HG03108 (cell line): ENCODE measurements around the gene F2R.
"Not testable (repeated sequence)": the region's sequence is repeated elsewhere in the genome, so short reads cannot be mapped to it uniquely, and the experiment has no call there.

Experiments used
- ATAC-seq: cut with Tn5 transposase; IDR thresholded peaks from one replicate; pipeline ENCODE4 v1.9.1; 2021; ENCODE audit warnings: moderate library complexity; ENCODE audit not compliant: unreplicated experiment

The F2R gene

DNA sequence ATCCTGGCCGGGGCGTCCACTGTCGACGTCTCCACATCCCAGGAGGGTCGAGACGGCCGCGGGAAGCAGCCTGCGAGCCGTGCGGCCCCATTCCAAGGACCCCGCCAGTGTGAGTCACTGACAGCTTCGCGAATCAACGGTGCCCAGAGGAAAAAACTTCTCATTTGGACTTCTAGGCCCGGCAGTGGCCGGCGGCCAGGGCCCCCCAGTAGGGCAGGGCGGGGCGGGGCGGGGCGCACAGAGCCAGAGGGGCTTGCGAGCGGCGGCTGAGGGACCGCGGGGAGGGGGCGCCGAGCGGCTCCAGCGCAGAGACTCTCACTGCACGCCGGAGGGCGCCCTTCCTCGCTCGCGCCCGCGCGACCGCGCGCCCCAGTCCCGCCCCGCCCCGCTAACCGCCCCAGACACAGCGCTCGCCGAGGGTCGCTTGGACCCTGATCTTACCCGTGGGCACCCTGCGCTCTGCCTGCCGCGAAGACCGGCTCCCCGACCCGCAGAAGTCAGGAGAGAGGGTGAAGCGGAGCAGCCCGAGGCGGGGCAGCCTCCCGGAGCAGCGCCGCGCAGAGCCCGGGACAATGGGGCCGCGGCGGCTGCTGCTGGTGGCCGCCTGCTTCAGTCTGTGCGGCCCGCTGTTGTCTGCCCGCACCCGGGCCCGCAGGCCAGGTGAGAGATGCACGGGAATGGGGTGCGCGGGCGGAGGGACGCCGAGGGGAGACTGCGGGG lies at the start of gene F2R:
Gene F2R, plus strand, starts transcription at position 391 of the 720 bp plus-strand sequence. Its CDS starts 182 bp downstream, at position 573.
- ATAC-seq: no peak

DNA sequence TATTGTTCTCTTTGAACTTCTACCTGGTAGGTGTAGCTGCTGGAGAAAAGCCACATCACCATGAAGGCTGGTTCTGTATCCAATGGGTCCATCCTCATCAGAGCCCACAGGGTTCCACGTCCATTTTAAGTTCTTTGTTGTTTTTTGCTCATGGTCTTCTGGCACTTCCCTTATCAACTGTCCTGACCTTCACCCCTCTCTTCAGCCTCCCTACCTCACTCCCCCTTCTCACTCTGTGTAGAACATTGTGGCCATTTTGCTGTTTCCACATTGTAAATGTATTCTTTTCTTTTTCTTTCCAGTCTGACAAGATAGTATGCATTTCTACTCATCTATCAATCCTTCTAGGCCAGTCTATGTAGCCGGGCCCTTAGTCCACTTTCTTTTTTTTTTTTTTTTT lies 48.4 kb upstream of the F2R start:
- no peak for ATAC-seq

DNA sequence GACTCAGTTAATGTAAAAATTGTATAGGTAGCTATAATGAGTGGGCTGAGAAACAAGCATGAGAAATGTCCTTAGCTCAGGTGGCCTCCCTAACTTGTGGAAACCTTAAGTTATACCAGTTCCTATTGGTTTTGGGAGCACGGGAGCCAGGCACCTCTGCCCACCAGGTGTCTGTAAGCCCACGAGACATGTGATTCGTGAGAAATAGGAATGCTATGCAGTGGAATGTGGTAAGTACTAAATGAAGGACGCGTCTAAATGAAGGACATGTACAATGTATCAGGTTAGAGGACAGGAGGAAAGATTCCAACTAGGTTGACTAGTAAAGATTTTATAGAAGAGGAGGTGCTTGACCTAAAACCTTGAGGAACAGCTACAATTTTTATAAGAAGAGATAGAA lies 46.7 kb upstream of the F2R start:
- ATAC-seq: no peak

DNA sequence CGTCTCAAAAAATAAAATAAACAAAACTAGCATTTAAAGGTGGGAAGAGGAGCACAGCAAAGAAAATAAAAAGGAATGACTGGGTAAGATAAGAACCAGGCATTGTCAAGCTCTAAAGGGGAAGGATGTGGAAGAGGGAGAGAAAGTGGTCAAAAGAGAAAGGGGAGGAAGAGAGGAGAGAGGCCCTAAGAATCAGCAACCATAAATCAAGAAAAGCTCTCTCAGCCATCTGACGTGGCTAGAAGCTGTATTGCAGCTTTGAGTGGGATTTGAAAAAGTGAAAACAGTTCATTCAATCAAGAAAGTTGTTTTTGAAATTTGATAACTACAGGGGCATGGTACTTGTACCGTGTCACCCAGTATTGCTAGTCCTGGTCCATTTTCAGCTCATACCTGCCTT lies 45.4 kb upstream of the F2R start:
- ATAC-seq: no peak

DNA sequence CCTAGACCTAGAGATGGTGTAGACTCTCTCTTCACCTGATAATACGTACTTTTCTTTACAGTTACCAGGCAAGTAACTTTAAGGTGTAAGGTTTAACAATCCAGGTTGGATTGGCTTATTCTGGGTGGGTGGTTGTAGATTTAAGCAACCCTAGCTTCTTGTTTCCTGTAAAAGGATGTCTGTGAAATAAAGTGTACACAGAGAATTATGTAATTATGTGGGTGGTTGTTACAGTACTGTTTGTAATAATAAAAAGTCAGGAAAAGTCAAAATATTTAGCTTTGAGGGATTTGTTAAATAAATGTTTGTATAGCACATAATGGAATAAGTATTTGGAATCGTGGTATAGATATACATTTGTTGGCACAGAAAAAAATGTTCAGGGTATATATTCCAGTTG lies 43.7 kb upstream of the F2R start:
- no peak for ATAC-seq

DNA sequence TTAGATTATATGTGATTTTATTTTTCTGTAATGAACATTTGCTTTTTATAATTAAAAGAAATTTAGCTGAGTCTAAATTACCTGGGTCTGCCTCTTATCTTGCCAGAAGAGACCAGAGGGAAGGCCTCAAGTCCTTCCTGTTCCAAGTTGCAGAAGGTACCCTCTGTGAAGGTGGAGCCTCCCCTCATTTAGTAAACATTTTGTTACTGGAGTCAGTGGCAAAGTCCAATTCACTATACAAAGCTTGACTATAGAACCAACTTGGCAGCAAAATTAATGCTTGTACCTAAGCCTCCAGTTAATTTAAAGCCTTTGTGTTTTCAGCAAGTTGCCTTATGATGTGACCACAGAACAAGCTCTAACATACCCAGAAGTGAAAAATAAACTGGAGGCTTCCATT lies 42.8 kb upstream of the F2R start:
- no peak for ATAC-seq

DNA sequence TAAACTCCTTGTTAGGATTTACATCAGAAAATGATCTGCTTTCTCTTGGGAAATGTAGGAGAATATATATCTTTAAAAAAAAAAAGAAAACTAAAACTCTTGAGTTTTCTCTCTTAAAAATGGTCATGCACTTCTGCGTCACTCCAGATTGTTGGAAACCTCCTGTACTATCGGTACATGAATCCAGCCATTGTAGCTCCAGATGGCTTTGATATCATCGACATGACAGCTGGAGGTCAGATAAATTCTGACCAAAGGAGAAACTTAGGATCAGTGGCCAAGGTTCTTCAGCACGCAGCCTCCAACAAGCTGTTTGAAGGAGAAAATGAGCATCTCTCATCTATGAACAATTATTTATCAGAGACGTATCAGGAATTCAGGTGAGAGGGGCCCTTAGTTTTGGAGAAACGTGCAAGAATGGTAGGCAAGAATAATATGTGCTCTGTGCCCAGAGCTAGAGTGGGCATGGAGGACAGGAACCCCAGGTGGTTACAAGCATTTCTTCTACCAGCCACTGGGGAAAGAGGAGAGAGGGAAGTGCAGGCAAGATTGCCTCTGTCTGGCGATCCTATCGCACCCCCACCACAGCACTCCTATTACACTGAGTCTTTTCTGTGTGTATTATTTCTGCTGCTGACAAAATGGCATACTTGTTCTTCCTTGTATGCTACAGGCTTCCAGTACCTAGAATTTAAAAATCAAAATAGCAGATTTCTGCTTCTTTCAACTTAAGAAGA lies 41.4 kb upstream of the F2R start:
- ATAC-seq: no peak

DNA sequence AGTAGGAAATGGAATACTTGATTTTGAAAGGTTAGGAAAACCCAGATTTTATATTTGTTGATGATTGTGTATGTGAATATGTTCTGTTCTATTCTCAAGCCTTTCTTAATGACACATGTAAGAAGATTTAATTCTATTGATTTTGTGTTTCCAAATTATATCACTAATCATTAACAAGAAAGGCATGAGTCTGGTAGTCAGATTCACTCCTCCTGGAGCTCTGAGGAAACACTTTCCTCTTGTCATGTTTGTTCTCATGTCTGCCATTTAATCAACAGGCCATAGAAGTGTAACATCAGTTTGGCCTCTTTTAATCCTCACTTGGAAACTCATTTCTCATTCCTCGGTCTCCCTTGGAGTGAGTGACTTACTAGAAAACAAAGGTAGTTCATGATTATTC lies 40.6 kb upstream of the F2R start:
- ATAC-seq: no peak

DNA sequence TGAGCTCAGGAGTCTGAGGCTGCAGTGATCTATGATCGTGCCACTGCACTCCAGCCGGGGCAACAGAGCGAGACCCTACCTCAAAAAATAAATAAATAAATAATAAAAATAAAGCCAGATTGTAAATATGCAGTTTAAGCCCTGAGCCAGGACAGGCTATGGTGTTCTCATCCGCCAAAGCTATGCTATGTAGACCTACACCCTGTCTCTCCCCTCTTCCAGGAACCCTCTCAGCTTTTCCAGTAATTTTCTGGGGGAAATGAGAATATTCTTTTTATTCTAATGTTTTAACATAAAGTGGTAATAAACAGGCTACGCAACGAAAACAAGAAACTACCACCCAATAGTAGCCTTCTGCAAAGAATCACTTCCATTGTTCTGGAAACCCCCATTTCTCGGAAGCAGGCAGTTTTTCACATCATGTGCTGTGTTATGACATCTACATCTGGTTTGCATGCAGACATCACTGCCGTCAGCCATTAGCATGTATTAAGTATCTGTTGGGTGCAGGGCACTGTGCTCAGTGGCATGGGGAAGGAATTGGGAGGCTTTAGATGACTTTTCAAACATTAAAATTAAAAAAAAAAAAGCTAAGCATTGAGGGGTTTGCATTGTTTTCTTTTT lies 38.0 kb upstream of the F2R start:
- no peak for ATAC-seq

DNA sequence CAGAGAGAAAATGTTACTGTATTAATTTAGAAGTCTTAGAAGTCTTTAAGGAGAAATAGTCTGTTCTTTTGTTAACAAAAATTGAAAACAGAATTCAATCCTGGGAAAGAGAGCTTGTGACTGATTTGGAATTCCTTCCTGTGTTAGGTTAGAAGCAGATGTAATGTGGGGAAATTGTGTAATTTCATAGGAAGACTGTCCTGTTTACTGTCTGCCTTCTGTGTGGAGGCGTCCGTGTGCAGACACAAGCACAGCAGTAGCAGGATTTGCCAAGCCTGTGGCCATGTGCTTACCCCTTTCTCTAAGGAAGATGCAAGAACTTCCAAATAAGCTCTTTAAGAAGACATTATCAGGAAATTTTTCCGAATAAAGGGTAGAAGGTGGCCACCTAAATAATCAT lies 36.7 kb upstream of the F2R start:
- no peak for ATAC-seq

DNA sequence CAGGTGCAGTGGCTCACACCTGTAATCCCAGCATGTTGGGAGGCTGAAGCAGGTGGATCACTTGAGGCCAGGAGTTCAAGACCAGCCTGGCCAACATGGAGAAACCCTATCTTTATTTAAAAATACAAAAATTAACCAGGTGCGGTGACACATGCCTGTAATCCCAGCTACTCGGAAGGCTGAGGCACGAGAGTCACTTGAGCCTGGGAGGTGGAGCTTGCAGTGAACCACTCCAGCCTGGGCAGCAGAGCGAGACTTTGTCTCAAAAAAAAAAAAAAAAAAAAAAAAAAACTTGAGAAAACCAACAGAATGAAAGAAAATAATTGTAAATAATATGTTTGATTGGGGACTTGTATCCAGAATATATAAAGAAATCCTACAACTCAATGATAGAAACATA lies 35.1 kb upstream of the F2R start:
- ATAC-seq: not testable (repeated sequence)

DNA sequence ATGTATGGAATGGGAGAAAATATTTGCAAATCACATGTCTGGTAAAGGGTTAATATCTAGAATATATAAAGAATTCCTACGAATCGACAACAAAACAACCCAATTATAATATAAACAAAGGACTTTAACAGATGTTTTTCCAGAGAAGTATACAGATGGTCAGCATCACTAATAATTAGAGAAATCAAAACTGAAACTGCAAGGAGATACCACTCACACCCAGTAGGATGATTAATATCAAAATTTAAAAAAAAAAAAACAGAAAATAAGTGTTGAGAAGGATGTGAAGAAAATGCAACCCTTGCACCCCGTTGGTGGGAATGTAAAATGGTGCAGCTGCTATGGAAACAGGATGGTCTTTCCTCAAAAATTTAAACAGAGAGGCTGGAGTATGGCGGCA lies 34.6 kb upstream of the F2R start:
- no peak for ATAC-seq

DNA sequence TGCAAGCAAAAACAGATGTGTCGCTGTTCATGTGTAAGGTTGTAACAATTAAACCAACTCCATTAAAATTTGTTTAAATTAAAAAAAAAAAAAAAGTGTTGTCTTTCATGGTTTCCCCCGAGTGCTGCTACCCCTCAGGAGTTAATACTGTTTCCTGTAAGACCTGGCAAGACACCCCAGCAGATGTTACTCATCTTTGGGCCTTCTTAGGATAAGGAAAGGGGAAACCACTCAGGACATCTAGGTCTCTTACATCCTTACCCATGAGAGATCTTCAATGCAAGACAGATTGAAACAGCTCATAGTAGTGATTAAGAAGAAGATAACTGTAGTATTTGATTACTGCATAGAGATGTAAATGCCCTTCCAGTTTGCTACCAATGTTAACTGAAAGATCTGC lies 33.5 kb upstream of the F2R start:
- ATAC-seq: no peak

DNA sequence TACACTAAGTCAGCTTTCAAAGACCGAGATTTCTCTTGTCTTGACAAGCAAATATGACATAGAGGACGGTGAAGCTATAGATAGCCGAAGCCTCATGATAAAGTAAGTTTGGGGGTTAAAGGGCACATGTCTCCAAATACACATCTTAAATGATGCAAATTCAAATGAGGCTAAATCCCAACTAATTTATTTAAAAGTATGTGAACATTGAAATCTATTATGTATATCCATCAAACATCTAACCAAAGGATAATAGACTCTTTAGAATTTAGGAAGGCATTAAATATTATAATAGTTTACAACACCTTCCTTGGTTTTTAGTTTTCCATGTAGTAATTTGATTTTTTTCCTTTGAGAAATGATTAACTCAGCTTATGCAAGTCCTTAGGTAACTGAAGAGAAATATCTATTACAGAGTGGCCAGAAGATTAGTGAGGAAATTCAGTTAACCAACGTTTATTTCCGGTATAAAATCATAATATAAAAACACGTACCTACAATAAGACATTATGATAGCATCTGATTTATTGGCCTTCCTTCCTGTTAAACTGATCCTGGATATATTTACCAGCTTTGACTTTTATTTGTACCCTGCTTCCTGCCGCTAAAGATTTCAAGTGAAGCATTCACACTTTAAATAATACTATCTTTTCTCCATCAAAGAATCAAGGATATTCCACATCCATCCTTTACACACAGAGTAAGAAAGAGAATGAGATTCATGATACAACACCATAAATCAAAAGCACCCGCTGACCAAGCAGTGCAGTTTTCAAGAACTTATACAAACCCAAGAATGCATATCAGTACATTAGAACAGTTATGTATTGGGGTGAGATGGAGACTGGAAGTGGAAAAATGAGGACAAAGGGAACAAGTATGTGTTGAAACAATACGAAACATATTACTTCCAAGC lies 31.9 kb upstream of the F2R start:
- ATAC-seq: no peak

DNA sequence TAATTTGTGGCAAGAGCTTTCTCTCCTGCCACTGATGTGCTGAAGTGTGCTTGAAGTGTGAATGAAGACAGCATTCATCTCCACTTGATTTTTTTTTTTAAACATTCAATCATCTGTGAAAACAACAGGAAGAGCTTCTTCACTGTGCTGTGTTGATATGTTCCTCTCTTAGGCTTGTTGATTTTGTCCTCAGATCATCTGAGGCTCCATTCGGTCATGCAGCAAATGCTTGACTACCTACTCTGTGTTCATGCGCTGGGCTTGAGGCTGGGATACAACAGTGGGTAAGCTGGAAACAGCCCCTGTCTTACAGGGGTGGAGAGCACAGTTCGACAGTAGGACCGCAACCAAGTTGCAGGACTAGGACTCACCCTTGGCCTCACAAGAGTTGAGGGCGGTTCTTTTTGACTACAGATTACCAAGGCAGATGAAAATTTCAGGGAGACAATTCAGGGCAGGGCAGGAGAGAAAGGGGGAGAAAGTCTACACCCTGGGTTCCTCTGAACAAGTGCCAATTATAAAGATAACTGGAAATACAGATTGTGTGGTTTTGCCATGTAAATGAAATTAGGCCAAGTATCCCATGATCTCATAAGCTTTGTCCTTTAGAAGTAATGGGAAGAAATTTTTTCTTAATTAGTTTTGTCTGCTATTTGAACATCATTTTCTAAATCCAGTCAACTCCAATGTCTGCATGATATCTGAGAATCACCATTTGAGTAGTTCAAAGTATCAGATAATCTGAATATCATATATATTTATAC lies 31.0 kb upstream of the F2R start:
- no peak for ATAC-seq

DNA sequence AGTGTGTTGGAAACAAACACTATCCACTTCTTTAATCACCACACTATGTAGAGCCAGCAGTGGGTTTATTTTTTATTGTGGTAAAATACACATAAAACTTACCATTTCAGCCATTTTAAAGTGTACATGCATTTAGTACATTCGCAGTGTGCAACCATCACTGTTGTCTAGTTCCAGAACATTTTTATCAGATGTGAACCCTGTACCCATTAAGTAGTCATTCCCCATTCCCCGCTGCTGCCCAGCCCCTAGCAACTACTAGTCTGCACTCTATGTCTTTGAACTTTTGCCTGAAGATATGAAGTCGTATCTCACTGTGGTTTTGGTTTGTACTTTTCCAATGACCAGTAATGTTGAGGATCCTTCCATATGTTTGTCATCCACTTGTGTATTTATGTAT lies 30.2 kb upstream of the F2R start:
- no peak for ATAC-seq

DNA sequence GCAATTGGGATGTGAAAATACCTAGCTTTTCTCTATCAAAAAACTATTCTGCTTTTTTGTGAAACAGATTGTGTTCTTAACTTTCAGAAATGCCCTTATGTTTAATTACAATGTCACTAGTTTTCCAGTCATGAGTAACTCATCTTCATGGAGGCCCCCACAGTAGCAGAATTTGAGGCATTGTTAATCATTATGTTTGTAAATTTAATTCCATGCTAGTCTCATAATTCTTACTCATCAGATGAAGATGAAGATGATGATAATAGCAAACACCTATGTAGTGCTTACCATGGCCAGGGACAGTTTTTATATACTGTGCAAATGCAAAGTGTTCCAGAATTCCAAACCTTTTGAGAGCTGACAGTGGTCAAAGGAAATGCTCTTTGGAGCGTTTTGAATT lies 27.7 kb upstream of the F2R start:
- no peak for ATAC-seq

DNA sequence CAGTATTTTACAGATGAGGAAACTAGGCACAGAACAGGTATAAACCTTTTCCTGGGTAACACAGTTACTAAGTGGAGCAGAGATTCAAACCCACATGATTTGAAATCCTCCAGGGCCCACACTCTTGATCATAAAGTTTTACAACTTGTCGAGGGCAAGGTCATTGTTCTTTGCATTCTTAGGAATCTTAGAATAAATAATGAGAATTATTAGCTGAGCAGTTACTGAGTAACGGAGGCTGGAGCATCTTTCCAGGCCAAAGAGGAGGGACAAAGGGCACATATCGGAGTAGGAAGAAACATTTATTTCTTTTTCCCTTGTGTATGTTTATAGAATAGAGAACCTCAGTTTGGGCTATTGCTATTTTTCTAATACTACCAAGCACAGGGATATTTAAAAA lies 27.1 kb upstream of the F2R start:
- no peak for ATAC-seq

DNA sequence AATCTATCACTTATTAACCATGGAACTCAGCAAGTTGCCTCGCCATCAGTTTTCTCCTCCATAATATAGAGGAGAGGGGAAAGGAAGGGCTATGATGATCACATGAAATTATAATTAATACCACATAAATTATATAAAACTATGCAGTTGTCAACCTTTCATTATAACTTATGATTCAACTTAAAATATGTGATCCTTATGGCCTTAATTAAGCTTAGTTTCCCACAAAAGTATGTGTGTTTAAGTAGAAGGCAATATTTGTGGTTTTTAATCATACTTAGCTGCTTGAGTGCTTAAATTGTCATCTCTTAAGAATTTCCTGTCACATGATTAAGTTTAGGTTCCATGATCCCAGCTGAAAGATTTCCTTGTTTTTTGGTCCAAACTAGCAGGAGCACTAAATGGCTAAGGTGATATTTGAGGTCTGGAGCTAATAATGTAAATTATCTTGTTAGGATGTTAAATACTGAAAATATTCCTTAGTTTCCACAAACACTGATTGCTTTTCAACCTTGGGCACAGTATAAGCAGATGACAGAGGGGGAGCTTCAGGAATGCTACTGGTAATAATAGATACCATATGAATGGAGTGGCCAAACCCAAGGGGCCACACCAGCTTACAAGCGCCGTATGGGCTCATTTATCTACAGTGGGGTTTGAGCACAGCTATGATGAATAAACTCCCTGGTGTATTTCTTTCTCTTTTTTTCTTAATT lies 26.4 kb upstream of the F2R start:
- no peak for ATAC-seq
